ENCODE measurements around the gene KATNIP.

The KATNIP gene

GRCh38 chr16:27534256-27534655 is 15.7 kb upstream of the KATNIP start:
- Histone ChIP-seq H3K79me1 (replicated peaks; ENCODE audit: low read length, poor library complexity, severe bottlenecking) (peaks cover 11% of the 10 kb centered on the region), H2AK5ac (ENCODE audit: low read length, severe bottlenecking) (no peak overlapping the region), H3K4me3 (ENCODE audit: insufficient read depth in 1 of 2, low read depth in 1 of 2, low read length in 2 of 2) (no peak overlapping the region), H2BK15ac (ENCODE audit: low read depth, poor library complexity, severe bottlenecking) (no peak overlapping the region), H3K18ac (ENCODE audit: low read depth in 1 of 2, low read length in 2 of 2) (no peak overlapping the region), H3K23ac (ENCODE audit: low read length in 2 of 2) (no peak overlapping the region), H4K91ac (ENCODE audit: low read length) (no peak overlapping the region), H2BK120ac (ENCODE audit: low read depth, low read length) (no peak overlapping the region), H3K14ac (ENCODE audit: low read length in 2 of 2) (no peak overlapping the region), H3K4me1 (ENCODE audit: control insufficient read depth, insufficient read depth, low read depth, low read length) (peaks cover 17% of the 10 kb centered on the region), H2BK5ac (ENCODE audit: low read depth, low read length, poor library complexity, severe bottlenecking) (no peak overlapping the region), H3K27me3 (ENCODE audit: control insufficient read depth in 1 of 2, insufficient read depth in 1 of 2, low read length in 2 of 2) (no peaks in the 10 kb centered on the region), H3K4me2 (ENCODE audit: low read length, poor library complexity, severe bottlenecking) (no peak overlapping the region), H3K9me3 (ENCODE audit: control insufficient read depth, low read length) (no peaks in the 10 kb centered on the region), H3K36me3 (ENCODE audit: control insufficient read depth in 1 of 2, insufficient read depth in 2 of 2, low read depth in 1 of 2, low read length in 2 of 2) (peaks cover 66 to 97% of the 10 kb centered on the region in 2 experiments), H3K9ac (ENCODE audit: low read length) (no peak overlapping the region), H2AFZ (ENCODE audit: low read depth, low read length) (no peak overlapping the region), H3K27ac (ENCODE audit: low read length, poor library complexity, severe bottlenecking) (no peak overlapping the region), H4K8ac (ENCODE audit: low read length) (no peak overlapping the region), H2BK12ac (ENCODE audit: low read length in 2 of 2) (no peak overlapping the region), H3K4ac (ENCODE audit: low read depth in 1 of 2, low read length in 2 of 2) (no peak overlapping the region)
- DNase-seq: no peak
- 96% methylated on average over 3 of the region's 4 CpGs for WGBS

- 63% methylated on average over 5 of the region's 5 CpGs for WGBS
- Histone ChIP-seq H3K23ac (ENCODE audit: low read length in 2 of 2) (no peak overlapping the region), H2BK5ac (ENCODE audit: low read depth, low read length, poor library complexity, severe bottlenecking) (no peak overlapping the region), H3K27ac (ENCODE audit: low read length, poor library complexity, severe bottlenecking) (no peak overlapping the region), H3K4me3 (ENCODE audit: insufficient read depth in 1 of 2, low read depth in 1 of 2, low read length in 2 of 2) (no peak overlapping the region), H4K8ac (ENCODE audit: low read length) (no peak overlapping the region), H3K9ac (ENCODE audit: low read length) (no peak overlapping the region), H2BK15ac (ENCODE audit: low read depth, poor library complexity, severe bottlenecking) (no peak overlapping the region), H2BK12ac (ENCODE audit: low read length in 2 of 2) (no peak overlapping the region), H3K4me2 (ENCODE audit: low read length, poor library complexity, severe bottlenecking) (no peak overlapping the region), H3K9me3 (ENCODE audit: control insufficient read depth, low read length) (no peaks in the 10 kb centered on the region), H3K4ac (ENCODE audit: low read depth in 1 of 2, low read length in 2 of 2) (no peak overlapping the region), H3K36me3 (ENCODE audit: control insufficient read depth in 1 of 2, insufficient read depth in 2 of 2, low read depth in 1 of 2, low read length in 2 of 2) (peaks cover 70 to 97% of the 10 kb centered on the region in 2 experiments), H3K14ac (ENCODE audit: low read length in 2 of 2) (no peak overlapping the region), H3K79me1 (replicated peaks; ENCODE audit: low read length, poor library complexity, severe bottlenecking) (peaks cover 29% of the 10 kb centered on the region), H2AK5ac (ENCODE audit: low read length, severe bottlenecking) (no peak overlapping the region), H2BK120ac (ENCODE audit: low read depth, low read length) (no peak overlapping the region), H3K18ac (ENCODE audit: low read depth in 1 of 2, low read length in 2 of 2) (no peak overlapping the region), H2AFZ (ENCODE audit: low read depth, low read length) (no peak overlapping the region), H3K4me1 (ENCODE audit: control insufficient read depth, insufficient read depth, low read depth, low read length) (peaks cover 1% of the 10 kb centered on the region), H3K27me3 (ENCODE audit: control insufficient read depth in 1 of 2, insufficient read depth in 1 of 2, low read length in 2 of 2) (no peaks in the 10 kb centered on the region), H4K91ac (ENCODE audit: low read length) (no peak overlapping the region)
- no peak for DNase-seq
These were observed 11.4 kb upstream of the KATNIP start for GRCh38 chr16:27538528-27538927.

- H4K91ac ChIP-seq (ENCODE audit: low read length): no peak overlapping the region
- no peak overlapping the region for H2BK5ac ChIP-seq (ENCODE audit: low read depth, low read length, poor library complexity, severe bottlenecking)
- H3K9me3 ChIP-seq (ENCODE audit: control insufficient read depth, low read length): no peaks in the 10 kb centered on the region
- DNase-seq: no peak
- no peak overlapping the region for H4K8ac ChIP-seq (ENCODE audit: low read length)
- no peak overlapping the region for H2BK12ac ChIP-seq (ENCODE audit: low read length in 2 of 2)
- H2BK15ac ChIP-seq (ENCODE audit: low read depth, poor library complexity, severe bottlenecking): no peak overlapping the region
- no peak overlapping the region for H2AFZ ChIP-seq (ENCODE audit: low read depth, low read length)
- H3K4me3 ChIP-seq (ENCODE audit: insufficient read depth in 1 of 2, low read depth in 1 of 2, low read length in 2 of 2): no peak overlapping the region
- 95% methylated on average over 2 of the region's 2 CpGs for WGBS
- no peak overlapping the region for H3K27ac ChIP-seq (ENCODE audit: low read length, poor library complexity, severe bottlenecking)
- H3K4me1 ChIP-seq (ENCODE audit: control insufficient read depth, insufficient read depth, low read depth, low read length): peaks cover 1% of the 10 kb centered on the region
- no peak overlapping the region for H3K14ac ChIP-seq (ENCODE audit: low read length in 2 of 2)
- H2BK120ac ChIP-seq (ENCODE audit: low read depth, low read length): no peak overlapping the region
- H3K79me1 ChIP-seq (replicated peaks; ENCODE audit: low read length, poor library complexity, severe bottlenecking): peaks cover 34% of the 10 kb centered on the region
- no peak overlapping the region for H3K23ac ChIP-seq (ENCODE audit: low read length in 2 of 2)
- no peaks in the 10 kb centered on the region for H3K27me3 ChIP-seq (ENCODE audit: control insufficient read depth in 1 of 2, insufficient read depth in 1 of 2, low read length in 2 of 2)
- H3K36me3 ChIP-seq (ENCODE audit: control insufficient read depth in 1 of 2, insufficient read depth in 2 of 2, low read depth in 1 of 2, low read length in 2 of 2): peaks cover 73 to 99% of the 10 kb centered on the region in 2 experiments
- H3K18ac ChIP-seq (ENCODE audit: low read depth in 1 of 2, low read length in 2 of 2): no peak overlapping the region
- no peak overlapping the region for H3K9ac ChIP-seq (ENCODE audit: low read length)
- H2AK5ac ChIP-seq (ENCODE audit: low read length, severe bottlenecking): no peak overlapping the region
- no peak overlapping the region for H3K4ac ChIP-seq (ENCODE audit: low read depth in 1 of 2, low read length in 2 of 2)
- H3K4me2 ChIP-seq (ENCODE audit: low read length, poor library complexity, severe bottlenecking): no peak overlapping the region
These were observed 10.8 kb upstream of the KATNIP start for GRCh38 chr16:27539120-27539519.

GRCh38 chr16:27539636-27540035 is 10.3 kb upstream of the KATNIP start:
- Histone ChIP-seq H2BK5ac (ENCODE audit: low read depth, low read length, poor library complexity, severe bottlenecking) (no peak overlapping the region), H3K14ac (ENCODE audit: low read length in 2 of 2) (no peak overlapping the region), H3K23ac (ENCODE audit: low read length in 2 of 2) (no peak overlapping the region), H2AFZ (ENCODE audit: low read depth, low read length) (no peak overlapping the region), H2BK15ac (ENCODE audit: low read depth, poor library complexity, severe bottlenecking) (no peak overlapping the region), H3K27ac (ENCODE audit: low read length, poor library complexity, severe bottlenecking) (no peak overlapping the region), H3K4me2 (ENCODE audit: low read length, poor library complexity, severe bottlenecking) (no peak overlapping the region), H3K79me1 (replicated peaks; ENCODE audit: low read length, poor library complexity, severe bottlenecking) (peaks cover 38% of the 10 kb centered on the region), H3K18ac (ENCODE audit: low read depth in 1 of 2, low read length in 2 of 2) (no peak overlapping the region), H3K4me3 (ENCODE audit: insufficient read depth in 1 of 2, low read depth in 1 of 2, low read length in 2 of 2) (no peak overlapping the region), H4K91ac (ENCODE audit: low read length) (no peak overlapping the region), H4K8ac (ENCODE audit: low read length) (no peak overlapping the region), H3K27me3 (ENCODE audit: control insufficient read depth in 1 of 2, insufficient read depth in 1 of 2, low read length in 2 of 2) (no peaks in the 10 kb centered on the region), H3K9me3 (ENCODE audit: control insufficient read depth, low read length) (no peaks in the 10 kb centered on the region), H2BK12ac (ENCODE audit: low read length in 2 of 2) (no peak overlapping the region), H2BK120ac (ENCODE audit: low read depth, low read length) (no peak overlapping the region), H2AK5ac (ENCODE audit: low read length, severe bottlenecking) (no peak overlapping the region), H3K4me1 (ENCODE audit: control insufficient read depth, insufficient read depth, low read depth, low read length) (peaks cover 1% of the 10 kb centered on the region), H3K9ac (ENCODE audit: low read length) (no peak overlapping the region), H3K36me3 (ENCODE audit: control insufficient read depth in 1 of 2, insufficient read depth in 2 of 2, low read depth in 1 of 2, low read length in 2 of 2) (peaks cover 74 to 99% of the 10 kb centered on the region in 2 experiments), H3K4ac (ENCODE audit: low read depth in 1 of 2, low read length in 2 of 2) (no peak overlapping the region)
- DNase-seq: no peak
- WGBS: 76% methylated on average over 4 of the region's 5 CpGs
